Hematopoietic multipotent progenitor cell treated with erythropoietin and hydrocortisone succinate and interleukin-3 and kit ligand, for 6 days (in vitro differentiated cells): ENCODE results near the gene MAP1LC3A.

Experiments
- DNase-seq: peaks from one replicate; pipeline ENCODE4 v3.0.0-alpha.2; 2015

MAP1LC3A gene

DNA sequence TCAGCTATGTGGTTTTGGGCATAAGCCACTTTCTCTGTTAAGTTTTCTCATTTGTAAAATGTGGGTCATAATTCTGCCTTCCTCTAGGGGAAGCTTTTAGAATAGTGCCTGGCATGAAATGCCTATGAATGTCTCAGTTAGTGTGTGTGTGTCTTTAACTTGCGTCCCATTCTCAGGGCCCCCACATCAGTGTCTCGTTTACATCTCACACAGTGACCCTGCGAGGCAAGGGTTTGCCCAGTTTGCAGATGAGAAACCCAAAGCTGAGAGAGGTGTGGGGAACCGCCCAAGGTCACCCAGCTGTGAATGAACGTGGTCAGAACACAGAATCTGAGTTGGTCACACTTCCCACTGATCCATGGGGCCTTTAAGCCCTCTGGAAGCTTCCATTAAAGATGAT lies 28.2 kb upstream of the MAP1LC3A start:
- DNase-seq, result no peak

DNA sequence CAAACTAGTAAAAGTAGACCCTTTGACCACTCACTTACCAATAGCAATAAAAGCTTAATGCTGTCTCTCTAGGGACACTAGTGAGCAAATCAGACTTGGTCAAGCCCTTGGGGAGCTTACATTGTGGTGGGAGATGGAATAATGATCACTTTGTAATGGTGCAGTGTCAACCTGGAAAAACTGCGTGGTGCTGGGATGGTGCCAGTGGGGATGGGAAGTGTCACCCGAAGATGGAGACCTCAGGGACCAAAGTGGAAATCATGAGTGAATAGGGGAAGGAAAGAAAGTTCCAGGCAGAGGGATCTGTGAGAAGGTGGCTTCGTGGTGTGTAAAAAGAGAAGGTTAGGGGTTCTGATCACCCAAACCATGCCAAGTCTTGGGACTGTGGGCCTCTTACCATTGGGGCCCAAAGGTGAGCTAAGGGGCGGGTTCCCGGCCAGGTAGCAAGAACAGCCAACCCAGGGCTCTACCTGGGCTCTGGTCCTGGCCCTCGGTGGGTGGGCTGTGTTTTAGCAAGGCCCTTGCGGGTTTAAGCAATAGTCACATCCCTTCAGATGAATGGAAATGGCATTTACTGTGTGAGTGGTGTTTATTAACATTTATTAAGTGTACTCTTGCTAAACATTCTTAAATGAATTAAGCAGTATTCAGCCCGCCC lies 26.8 kb upstream of the MAP1LC3A start:
- DNase-seq, result no peak

DNA sequence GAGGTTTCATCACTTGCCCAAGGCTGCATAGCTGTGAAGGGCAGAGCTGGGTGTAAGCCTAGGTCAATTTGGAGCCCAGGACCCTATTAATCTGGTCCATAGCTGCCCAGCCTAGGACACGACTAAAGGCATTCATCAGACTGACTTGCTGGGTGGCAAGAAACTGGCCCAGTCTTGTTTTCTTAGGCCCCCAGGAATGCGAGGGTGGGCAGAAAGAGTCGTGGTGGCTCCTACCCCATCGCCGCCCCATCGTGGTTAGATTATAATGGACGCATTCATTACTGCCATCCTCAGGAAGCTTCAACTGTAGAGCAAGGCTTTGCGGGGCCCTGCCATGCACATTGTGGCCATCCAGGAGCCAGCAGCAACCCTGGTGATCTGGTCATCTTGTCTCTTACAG lies 26.2 kb upstream of the MAP1LC3A start:
- no peak for DNase-seq

DNA sequence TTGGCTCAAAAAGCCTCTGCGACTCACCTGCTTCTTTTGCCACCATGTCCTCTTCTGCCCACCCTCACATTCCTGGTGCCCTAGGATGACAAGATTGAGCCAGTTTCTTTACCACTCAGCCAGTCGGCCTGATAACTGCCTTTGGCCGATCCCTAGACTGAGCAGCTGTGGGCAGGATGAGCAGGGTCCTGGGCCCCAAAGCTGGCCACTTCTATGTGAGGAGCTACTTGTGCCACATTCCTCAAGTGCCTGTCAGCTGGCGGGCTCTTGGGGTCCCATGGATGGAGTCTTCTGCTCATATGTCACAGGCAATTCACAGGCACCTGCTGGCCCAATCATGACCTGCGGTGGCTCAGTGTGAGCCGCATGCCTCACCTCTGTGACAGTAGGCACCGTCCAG lies 25.8 kb upstream of the MAP1LC3A start:
- no peak for DNase-seq

DNA sequence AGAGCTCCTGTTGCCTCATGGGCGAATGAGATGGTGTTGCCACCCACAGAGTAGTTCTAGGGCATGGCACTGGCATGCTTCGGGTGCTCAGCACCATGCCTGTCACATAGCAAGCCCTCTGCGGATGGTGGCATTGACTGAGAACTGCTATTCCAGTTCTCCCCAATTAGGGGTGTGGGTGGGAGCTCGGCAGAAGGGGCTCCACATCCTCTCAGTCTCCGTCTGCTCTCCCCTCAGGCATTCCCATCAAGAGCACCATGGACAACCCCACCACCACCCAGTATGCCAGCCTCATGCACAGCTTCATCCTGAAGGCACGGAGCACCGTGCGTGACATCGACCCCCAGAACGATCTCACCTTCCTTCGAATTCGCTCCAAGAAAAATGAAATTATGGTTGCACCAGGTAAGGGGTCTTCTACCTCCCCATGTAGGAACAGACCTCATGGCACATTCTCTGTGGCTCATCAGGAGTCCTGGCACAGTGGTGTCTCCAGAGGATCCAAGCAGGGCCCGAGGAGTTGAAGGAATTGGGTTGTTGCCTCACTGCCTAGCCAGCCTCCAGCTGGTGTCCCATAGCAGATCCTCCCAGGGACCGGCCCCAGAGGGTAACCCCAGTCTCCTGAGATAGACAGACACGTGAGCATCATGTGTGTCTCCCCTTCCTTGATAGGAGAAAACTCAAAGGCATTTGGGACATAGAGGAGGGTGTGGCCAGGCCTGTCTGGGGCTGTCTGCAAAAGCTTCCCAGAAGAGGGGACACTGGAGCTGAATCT lies 23.9 kb upstream of the MAP1LC3A start:
- DNase-seq, result no peak

DNA sequence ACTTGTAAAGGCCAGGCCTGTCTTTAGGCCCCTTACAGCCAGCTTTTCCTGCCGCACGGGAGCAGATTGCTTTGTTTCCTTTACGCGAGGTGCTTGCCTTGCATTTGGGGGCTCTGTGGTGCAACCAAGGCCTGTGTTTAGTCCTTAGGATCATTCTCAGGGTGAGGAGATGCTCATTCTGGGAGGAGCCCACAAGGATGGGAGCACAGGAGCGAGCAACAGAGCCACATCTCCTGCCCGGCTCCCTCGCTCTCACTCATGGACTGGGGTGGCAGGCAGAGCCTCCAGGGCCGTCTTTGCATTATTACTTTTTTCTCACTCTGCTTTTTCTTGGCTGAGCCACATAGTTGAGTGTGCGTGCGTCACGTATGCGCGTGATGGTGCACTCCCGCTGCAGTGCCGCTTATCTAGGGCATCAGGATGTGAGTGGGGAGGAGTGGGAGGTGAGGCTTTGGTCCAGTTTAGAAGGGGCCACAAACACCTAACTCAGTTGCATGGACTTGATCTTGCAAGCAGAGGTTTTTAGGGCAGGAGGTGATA lies 23.1 kb upstream of the MAP1LC3A start:
- no peak for DNase-seq

DNA sequence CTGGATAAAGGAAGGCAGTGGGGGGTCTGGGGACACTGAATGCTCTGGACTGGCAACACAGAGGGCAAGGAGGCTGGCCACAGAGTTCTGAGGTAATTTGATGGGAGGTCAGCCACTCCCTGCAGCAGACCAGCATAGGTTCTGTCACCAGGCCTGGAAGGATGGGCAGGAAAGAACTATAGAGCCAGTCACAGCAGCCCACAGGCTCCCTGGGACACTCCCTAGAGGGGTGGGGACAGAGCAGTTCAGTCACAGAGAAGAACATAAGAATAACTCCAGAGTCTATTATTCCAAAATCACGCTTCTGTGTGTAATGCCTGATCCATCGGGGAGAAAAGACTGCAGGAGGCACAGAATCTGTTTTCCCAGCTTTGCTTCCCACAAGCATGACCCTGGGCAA lies 22.7 kb upstream of the MAP1LC3A start:
- DNase-seq, result no peak

DNA sequence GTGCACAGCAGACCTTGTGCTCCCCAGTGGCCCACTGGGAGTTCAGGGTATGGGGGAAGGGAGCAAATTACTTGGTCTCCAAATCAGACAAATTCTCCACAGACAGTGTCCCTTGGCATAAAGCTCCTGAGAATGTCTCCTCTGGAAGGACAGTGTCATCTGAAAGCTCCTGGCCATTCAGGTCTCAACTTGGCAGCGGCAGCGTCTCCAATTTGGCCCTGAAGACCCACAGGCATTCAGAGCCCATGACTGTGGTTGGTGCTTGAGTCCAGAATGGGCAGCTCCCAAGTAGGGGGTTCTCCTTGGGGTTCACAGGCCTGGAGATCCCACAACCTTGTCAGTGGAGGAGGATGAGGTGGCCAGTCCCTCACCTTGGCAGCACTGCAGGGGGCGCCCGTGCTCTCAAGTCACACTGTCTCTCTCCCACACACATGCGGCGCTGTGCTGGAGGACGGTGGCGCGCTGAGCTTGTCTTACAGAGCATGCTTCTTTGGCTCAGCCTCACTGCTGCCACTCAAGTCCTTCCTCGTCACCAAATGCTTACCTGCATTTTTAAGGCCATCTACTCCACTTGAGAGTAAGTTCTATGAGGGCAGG lies 21.6 kb upstream of the MAP1LC3A start:
- peak; percentile 69 for DNase-seq

DNA sequence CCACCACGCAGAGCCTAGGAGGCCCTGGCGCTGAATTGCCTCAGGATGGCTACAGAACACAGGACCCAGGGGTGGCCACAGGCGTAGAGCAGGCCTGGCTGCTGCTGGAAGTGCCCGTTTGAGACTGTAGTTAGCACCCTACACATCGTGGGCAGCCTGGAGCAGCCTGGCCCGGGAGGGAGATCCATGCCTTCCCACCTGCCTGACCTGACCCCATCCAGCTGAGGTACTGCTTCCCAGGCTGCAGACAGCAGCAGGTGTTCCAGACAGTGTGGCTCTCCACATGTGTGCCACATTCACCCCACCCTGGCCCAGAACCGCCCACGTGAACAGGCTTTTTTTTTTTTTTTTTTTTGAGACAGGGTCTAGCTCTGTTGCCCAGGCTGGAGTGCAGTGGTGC lies 20.9 kb upstream of the MAP1LC3A start:
- no peak for DNase-seq

DNA sequence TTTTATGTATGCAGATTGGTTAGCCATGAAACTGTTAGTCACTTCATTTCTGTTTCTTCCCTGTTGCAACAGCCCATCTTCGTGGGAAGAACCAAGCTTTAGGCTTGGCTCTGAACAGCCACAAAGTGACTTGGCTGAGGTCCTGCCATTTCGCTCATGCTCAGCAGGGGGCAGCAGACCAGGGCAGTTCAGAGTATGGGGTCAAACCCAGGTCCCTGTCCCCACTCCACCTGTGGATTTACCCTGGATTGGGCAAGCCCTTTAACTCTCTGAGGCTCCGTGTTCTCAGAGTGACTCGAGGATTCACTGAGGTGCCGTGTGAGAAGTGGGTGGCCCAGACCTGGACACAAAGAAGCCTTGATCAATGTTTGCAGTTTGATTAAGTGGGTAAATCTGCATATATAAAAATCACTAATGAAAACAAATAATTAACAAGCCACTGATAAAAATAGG lies 19.8 kb upstream of the MAP1LC3A start:
- peak; percentile 64 for DNase-seq

DNA sequence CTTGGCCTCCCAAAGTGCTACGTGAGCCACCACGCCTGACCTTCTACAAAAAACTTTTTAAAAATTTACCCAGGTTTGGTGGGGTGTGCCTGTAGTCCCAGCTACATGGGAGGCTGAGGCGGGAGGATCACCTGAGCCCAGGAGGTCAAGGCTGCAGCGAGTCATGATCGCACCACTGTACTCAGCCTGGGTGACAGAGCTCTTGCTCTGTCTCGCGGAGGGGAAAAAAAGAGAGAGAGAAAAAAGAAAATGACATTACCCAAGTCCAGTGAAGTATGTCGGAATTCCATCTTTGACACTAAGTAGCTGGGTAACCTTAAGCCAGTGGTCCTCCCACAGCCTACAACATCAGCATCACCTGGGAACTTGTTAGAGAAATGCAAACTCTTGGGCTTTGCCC lies 18.8 kb upstream of the MAP1LC3A start:
- no peak for DNase-seq

DNA sequence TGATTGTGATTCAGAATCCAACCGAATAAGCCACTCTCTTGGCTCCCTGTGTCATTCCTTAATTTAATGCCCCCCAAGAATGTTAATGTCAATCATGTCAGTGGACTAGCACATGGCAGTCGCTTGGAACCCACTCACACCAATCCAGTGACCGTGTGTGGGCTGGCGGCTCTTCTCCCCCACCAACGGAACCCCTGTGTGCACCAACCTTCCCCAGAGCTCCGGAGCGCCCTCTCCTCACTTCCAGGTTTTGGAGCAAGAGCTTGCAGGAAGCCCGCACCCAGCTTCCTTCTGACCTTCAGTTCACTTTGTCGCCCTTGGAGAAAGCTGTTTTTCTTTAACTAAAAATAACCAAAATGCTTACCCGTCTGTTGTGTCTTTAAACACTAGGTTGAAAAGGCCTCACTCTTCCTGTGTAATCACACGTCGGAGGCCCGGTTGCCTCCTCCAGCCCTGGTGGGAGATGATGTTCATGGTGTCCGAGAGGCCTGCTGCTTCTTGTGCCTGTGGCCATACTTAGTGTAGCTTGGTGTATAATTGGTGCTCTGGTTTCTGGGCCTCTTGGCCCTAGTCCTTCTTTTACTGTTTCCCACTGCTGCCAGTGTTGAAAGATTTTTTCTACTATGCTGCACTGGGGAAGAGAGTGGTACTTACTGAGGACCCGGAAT lies 17.8 kb upstream of the MAP1LC3A start:
- no peak for DNase-seq

DNA sequence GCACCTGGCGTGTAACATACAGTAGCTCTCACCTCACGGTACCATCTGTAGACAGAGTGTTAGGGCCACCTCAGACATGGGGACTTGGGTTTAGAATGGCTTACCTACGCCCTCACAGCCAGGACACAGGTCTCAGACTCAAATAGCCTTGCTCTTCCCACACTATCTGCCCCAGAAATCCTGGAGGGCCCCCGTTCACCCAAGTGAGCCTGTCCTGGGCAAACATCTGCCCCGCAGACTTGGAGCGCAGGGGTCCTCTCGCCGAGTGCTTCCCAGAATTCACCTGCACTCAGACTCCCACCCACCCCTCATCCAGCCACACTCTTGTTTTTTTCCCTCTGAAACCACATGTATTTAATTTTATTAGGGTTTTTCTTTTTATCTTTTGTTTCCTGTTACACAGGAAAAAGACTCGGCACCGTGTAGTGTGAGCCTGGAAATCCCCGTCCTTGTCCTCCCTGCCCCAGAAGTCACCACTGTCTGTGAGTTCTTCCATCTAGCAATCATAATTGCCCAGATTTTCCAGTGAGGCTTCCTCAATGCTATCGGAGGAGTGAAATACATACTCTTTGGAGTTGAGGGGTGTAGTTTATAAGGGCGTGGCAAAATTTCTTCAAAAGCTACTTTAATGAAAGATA lies 17.1 kb upstream of the MAP1LC3A start:
- DNase-seq, result no peak

DNA sequence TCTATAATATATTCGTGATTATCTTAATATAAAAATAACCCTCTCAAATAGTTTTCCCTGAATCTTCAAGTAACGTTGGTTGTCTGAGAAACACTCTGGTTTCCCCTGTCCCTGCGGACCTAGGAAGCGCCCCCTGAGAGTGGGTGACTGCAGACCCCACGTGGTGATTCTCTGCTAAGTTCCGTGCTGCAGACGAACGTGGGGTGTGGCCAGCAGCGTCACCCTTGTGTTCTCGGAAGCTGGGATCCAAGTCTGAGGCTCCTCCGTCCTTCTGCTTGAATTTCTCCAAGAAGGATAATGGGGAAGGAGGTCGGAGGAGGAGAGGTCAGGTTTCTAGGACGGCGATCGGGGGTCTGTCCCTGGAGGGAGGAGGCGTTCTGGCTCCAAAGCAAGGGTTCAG lies 16.6 kb upstream of the MAP1LC3A start:
- DNase-seq, result no peak

DNA sequence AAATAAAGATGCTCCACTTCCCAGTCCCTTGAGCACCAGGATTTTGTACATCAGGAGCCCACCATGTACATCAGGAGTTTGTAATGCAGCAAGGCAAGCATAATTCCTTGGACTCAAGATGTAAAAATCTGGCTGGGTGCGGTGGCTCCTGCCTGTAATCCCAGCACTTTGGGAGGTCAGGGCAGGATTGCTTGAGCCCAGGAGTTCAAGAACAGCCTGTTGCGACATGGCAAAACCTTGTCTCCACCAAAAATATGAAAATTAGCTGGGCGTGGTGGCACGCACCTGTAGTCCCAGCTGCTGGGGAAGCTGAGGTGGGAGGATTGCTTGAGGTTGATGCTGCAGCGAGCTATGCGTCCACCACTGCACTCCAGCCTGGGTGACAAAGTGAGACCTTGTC lies 16.1 kb upstream of the MAP1LC3A start:
- DNase-seq, result no peak

DNA sequence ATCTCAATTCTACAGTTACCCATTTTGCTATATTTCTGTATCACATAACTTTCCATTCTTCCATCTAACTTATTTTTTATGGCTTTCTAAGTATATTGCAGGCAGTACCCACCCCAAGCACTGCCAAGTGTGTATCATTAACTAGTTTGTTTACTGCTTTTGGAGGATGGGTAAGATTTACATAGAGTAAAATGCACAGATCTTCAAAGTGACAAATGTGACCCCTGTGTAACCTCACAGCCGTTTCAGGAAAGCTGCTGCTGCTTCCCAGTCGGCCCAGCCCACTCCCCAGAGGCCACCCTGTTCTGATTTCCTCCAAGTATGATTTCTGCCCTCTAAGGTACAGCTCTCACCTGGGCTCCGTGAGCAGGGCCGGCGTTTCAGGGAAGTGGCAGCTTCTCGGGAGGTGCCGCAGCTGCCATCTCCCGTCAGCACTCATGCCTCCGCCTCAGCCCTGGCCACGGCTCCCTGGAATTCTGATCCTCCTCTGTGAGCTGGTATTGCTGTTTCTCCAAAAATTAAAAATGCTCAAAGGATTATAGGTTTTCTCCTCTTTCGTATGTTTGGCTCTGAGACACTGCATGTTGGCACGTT lies 15.0 kb upstream of the MAP1LC3A start:
- DNase-seq, result no peak

DNA sequence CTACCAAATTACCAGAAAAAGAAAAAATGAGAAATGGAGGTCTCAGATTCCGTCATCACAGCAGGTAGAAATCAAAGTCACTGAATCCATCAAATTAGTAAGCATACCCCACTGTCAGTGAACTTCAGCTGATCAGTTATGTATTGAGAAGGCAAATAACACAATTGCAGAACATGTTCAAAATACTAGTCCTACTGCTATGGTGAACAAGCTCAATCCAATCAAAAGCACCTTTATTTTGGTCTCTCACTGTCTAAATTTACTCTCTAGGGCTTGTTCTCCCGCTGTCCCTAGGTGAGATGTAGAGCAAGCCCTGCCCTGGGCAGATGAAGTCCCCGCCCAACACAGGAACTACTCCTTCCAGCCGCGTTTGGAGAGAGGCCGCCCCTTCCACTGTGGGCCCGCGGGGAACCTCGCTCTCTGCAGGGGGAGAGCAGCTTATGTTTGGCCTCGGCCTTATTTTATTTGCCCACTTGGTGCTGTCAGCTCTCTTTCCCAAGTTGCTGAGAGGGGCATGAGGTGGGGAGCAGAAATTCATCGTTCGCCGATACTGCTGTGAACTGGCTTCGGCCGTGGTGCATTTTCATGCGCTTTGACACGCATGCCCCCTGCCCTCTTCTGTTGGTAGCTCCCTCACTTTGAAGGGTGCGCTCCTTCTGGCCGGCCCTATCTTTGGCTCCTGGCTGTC lies 14.3 kb upstream of the MAP1LC3A start:
- DNase-seq, result peak; percentile 63

DNA sequence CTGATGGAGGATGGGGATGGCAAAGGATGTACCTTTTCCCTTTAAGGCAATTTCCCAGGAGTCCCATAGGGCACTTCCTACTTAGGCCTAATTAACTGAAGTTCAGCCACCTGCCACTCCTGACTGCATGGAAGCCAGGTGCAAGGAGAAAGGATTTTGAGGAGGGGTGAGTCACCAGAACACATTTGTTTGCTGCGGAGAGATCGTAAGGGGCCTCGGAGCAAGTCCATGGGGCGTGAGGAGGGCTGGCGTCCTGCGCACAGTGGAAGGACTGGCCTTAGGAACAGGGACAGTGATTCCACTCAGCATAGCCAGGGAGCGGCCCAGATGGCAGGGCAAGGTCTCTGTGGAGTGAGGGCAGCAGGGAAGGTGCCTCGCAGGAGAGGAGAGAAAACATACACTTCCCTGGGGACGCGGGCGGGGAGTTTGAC lies 11.8 kb upstream of the MAP1LC3A start:
- DNase-seq, result no peak

DNA sequence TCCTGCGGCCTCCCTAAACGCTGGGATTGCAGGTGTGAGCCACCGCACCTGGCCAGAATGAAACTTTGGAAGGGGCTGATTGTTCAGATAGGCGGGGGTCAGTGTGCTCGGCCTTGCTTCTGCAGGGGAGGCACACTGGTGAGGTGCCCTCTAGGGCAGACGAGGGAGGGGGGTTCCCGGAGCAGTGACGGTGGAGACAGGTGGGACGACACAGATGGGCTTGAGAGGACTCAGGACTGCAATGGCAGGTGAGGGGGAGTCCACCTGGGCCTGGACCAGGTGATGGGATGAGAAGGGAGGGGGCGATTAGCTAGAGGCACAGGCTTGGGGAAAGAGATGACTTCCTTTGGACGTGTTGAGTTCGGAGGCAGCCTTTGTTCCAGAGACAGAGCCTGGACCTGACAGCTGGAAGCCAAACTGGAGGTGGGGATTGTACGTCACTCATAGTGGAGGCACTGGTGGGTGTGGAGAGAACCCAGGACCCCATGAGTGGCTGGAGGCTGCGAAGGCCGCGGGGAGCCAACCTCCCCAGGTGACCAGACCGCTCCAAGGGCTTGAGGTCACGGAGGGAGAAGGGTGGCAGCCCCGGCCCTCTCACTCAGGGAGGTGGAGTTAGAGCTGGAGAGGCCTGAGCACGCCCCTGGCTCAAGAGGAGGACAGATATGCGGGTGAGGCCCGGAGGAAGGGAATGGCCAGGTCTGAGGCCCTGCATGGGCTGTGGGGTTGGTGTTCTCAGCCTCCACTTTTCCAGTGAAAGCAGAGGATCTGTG lies 10.5 kb upstream of the MAP1LC3A start:
- no peak for DNase-seq

DNA sequence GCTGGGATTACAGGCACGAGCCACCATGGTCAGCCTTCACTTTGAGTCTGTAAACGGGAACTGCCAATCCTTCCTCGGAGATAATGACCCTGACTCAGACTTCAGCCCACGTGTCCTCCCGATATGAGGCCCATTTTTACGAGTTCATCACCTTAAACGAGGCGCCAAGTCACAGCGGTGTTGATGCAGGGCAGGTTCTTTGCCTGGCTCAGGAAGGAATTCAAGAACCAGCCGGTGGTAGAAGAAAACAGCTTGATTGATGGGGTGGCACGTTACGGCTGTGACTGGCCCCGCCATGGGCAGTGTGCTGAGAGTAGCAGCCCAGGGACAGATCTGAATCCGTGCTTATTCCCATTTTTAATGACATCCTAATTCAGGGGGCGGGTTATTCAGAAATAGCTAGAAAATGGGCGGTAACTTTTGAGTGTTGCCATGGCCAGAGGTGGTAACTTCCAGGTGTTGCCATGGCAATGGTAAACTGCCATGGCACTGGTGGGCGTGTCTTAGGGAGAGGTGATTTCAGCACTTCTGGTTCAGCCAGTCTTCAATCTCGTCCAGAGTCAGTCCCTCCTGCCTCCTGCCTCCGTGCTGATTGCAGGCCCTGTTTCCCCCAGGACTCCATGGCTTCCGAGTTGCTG lies 9.1 kb upstream of the MAP1LC3A start:
- peak; percentile 64 for DNase-seq

DNA sequence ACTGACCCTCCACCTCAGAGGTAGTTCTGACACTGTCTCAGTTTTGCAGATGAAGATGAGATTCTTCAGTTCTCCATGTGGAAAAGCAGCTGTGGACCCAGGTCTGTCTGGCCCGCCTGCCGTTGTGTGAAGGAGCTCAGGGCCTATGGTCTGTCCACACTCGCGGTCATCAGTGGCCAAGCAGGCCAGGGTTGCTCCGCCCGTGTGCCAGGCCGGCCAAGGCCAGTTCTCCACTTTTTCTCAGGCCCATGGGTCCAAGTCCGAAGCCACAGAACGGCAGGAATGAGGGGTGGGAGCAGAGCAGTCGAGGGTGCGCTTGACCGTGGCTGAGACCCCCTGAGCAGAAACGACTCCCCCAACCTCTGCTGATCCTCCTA lies 8.6 kb upstream of the MAP1LC3A start:
- no peak for DNase-seq
